Epidermal melanocyte (primary cell): ENCODE results near the gene PHOX2A.

Source experiments
- DNase-seq: peaks from one replicate; pipeline ENCODE4 v3.0.0; 2011; ENCODE audit warnings: low spot score; ENCODE audit not compliant: insufficient read length

Gene PHOX2A

DNA sequence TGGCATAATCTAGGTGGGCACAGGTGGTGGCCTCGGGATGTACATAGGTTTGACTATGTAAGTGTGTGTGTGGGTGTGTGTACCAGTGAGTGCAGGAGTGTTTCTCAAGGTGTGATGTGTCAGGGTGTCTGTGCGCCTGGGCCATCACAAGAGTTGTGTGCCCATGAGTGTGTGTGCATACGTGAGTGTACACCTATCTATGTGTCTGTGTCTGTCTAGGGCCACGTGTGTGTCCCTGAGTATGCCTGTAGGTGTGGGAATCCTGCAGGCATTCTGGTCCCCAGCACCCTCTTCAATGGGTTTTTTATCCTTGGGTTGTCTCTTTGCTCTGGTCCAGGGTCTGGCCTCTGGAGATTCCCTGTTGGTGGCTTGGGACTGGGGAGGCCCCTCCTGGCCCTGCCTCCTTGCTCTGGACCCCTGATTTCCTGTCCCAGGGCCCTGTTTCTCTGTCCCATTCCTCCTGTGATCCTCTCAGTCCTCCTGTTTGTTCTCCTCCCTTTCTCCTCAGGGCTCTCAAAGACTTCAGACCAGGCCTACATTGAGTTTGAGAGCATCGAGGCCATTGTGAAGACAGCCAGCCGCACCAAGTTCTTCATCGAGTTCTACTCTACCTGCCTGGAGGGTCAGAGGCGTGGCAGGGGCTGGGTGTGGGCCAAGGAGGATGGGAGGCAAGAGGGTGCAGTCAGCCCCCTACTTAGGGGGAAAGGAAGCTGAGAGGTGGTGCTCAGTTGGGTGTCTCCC is 10.0 kb downstream of the PHOX2A start:
- no peak for DNase-seq

GRCh38 chr11:72233056-72233772 is 10.8 kb downstream of the PHOX2A start:
- no peak for DNase-seq

GRCh38 chr11:72232260-72233055 is 11.5 kb downstream of the PHOX2A start:
- DNase-seq, result no peak

GRCh38 chr11:72231396-72232259 is 12.3 kb downstream of the PHOX2A start:
- DNase-seq, result no peak

GRCh38 chr11:72230764-72231365 is 13.1 kb downstream of the PHOX2A start:
- no peak for DNase-seq

- no peak for DNase-seq
Observed at GRCh38 chr11:72229925-72230763, 13.8 kb downstream of the PHOX2A start.

GRCh38 chr11:72229336-72229924 is 14.5 kb downstream of the PHOX2A start:
- no peak for DNase-seq

- DNase-seq, result no peak
Observed at GRCh38 chr11:72228844-72229231, 15.1 kb downstream of the PHOX2A start.

DNA sequence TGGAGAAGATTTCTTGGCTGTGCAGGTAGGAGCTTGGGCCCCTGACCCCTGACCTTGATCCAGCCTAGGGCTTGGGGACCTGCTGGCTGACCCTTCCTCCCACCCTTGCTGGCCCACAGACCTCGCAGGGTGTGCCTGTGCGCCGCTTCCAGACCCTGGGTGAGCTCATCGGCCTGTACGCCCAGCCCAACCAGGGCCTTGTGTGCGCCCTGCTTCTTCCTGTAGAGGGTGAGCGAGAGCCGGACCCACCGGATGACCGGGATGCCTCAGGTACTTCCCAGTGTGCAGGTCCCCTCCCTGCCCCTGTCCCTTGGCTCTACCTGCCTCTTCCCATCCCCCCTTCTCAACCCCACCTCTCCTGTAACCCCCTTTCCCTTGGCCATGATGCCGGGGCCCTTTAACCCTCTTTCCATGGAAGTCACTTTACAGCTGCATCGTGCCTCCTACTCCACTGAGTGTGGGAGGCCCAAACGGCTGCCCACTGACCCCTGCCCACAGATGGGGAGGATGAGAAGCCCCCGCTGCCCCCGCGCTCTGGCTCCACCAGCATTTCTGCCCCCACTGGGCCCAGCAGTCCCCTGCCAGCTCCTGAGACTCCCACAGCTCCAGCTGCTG is 15.6 kb downstream of the PHOX2A start:
- DNase-seq, result no peak

GRCh38 chr11:72227316-72228228 is 16.4 kb downstream of the PHOX2A start:
- DNase-seq, result no peak

DNA sequence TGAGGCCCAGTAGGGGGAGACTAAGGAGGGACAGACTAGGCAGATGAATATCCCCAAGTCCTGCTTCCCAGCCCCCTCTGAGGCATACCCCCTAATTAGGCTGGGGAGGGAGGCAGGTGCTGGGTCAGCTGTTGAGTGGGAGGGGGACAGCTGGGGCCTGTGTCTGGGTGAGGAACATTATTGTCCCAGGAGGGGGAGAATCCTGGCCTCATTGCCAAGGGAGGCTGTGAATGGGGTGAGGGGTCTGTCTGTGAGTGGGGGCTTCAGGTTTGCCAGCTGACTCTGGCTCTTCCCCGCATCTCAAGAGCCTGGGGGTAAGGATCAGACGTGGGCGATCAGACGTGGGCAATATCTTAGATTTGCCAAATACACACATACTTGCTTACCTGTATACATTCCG is 17.3 kb downstream of the PHOX2A start:
- DNase-seq, result no peak

DNA sequence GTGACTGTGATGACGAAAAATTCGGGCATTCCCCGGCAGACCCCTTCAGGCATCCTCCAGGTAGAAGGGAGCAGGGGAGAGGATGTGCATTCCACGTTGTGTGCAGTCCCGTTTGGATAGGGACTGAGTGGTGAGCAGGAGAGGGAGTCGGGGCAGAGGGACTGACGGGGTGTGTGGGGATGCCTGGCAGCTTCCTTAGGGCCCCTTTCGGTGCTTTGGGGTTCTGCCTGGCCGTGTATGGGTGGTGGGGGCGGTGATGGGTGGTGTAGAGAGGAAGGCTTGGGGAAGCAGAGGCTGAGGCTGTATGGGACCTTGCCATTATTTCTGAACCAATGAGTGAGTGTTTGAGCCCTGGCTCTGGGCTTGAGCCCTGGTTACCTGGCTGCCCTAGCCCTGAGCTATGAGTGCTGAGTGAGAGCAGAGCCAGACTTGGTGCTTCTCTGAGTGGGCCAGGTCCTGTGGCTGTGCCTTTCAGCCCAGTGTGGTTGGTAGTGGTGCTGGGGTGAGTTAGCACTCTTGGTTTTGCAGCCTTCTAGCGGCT is 18.5 kb downstream of the PHOX2A start:
- DNase-seq, result no peak

DNA sequence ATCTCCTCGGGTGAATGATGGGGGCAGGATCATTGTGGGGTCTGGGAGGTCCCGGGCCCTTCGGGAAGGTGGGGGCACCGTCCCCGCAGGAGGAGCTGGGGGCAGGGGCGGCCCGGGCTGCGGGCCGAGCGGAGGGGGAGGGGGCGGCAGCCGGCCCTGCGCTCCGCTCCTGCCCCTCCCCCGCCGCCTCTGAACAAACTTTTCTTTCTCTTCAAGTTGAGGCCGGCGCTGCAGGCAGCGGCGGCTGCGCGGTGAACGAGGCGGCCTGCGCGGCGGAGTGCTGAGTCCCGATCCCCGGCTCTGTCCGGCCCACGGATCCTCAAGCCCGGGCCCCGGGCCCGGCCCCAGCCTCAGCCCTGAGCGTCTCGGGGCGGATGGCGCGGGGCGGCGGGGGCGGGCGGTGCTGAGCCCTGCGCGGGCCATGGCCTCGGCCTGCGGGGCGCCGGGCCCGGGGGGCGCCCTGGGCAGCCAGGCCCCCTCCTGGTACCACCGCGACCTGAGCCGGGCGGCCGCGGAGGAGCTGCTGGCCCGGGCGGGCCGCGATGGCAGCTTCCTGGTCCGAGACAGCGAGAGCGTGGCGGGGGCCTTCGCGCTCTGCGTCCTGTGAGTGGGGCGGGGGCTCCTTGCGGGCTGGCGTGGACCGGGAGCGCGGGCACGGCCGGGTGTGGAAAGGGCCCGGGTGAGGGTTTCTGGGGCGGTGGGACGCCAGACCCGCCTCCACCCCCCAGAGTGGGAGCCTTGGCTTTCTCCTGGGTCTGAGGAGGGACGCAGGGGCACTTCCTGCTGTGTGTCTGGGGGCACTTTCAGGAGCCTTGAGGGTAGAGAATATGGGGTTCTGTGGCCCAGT is 19.2 kb downstream of the PHOX2A start, which contains the start of gene INPPL1:
TSS of gene INPPL1 (plus strand) at position 204 of the 847 bp plus-strand sequence. CDS start at position 422, 218 bp downstream.
- no peak for DNase-seq

GRCh38 chr11:72223615-72224563 is 20.1 kb downstream of the PHOX2A start:
- no peak for DNase-seq

DNA sequence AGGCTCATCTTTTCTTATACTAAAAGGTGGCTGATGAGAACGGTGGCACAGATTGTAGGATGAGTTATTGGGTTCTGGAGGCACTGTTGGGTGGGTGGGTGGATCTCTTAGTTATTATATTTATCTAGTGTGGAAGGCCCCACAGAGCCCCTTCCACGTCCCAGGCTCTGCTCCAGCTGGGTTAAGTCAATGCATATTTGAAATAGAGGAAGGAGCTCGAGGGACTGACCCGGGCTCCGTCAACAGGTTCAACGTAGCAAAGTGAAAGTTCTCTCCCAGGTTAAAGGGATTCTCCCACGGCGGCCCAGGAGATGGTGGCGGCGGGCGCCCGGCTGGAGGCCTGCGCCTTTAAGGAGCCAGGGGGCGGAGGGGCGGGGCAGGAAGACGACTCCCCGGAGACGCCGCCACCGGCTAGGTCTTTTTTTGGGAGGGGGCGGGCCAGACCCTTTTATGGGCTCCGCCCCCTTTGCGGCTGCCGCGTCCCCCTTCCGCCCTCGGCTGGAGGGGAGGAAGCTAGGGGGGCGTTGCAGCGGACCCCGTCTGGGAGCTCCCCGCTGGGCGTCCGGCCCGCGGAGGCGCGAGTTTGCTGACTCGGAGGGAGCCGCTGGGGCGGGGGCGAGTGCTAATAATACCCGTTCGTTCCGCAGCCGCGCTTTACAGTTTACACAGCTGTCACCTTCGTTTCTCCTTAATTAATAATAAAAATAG is 20.9 kb downstream of the PHOX2A start:
- no peak for DNase-seq
